ENCODE results near the gene DLG3.

GRCh38 chrX:70494441-70494840 lies 49.8 kb downstream of the DLG3 start:
- TF ChIP-seq POLR2A (IDR thresholded peaks at IDR 0.05), result no peak
- TF ChIP-seq, protein P1, sequence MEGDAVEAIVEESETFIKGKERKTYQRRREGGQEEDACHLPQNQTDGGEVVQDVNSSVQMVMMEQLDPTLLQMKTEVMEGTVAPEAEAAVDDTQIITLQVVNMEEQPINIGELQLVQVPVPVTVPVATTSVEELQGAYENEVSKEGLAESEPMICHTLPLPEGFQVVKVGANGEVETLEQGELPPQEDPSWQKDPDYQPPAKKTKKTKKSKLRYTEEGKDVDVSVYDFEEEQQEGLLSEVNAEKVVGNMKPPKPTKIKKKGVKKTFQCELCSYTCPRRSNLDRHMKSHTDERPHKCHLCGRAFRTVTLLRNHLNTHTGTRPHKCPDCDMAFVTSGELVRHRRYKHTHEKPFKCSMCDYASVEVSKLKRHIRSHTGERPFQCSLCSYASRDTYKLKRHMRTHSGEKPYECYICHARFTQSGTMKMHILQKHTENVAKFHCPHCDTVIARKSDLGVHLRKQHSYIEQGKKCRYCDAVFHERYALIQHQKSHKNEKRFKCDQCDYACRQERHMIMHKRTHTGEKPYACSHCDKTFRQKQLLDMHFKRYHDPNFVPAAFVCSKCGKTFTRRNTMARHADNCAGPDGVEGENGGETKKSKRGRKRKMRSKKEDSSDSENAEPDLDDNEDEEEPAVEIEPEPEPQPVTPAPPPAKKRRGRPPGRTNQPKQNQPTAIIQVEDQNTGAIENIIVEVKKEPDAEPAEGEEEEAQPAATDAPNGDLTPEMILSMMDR (IDR thresholded peaks at IDR 0.05), result no peak

Data from tibial nerve (tissue), 3 donors.